Tibial nerve (tissue), 4 donors: ENCODE data around the gene HRK.

ENCODE experiments used
- CTCF ChIP-seq, 5 experiments: fragments of 200-600 bp in 3 of 5; fragments of 450-650 bp in 2 of 5; sonication (generic) in 3 of 5; IDR thresholded peaks; one replicate each; pipeline ENCODE4 v1.5.1; 2016 to 2019; ENCODE audit warnings: antibody characterized with exemption in 5 of 5, mild to moderate bottlenecking in 3 of 5, moderate library complexity in 2 of 5
- EP300 ChIP-seq, 2 donors: sonication (generic); formaldehyde crosslinking; IDR thresholded peaks; one replicate each; pipeline ENCODE4 v1.6.1; 2017; ENCODE audit warnings: antibody characterized with exemption in 2 of 2, mild to moderate bottlenecking in 1 of 2
- POLR2A ChIP-seq, 2 donors: fragments of 450-650 bp; IDR thresholded peaks; one replicate each; pipeline ENCODE4 v1.6.1; 2017; ENCODE audit warnings: antibody characterized with exemption in 2 of 2, mild to moderate bottlenecking in 2 of 2, moderate library complexity in 2 of 2

GRCh38 chr12:116863275-116863767, 17.9 kb downstream of the HRK start:
- peak in 2 of 5 experiments; percentile 6 to 17 for TF ChIP-seq CTCF (IDR thresholded peaks at IDR 0.05)
- TF ChIP-seq POLR2A (IDR thresholded peaks at IDR 0.05) = no peak
- TF ChIP-seq EP300 (IDR thresholded peaks at IDR 0.05) = no peak
